NCI-H526 (cell line): ENCODE results near the gene ATF3.

Experiments used
- DNase-seq, 2 experiments: peaks; one replicate each; lab custom pipeline; 2025; lab: John Stamatoyannopoulos, UW

Gene ATF3, protein sequence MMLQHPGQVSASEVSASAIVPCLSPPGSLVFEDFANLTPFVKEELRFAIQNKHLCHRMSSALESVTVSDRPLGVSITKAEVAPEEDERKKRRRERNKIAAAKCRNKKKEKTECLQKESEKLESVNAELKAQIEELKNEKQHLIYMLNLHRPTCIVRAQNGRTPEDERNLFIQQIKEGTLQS

DNA sequence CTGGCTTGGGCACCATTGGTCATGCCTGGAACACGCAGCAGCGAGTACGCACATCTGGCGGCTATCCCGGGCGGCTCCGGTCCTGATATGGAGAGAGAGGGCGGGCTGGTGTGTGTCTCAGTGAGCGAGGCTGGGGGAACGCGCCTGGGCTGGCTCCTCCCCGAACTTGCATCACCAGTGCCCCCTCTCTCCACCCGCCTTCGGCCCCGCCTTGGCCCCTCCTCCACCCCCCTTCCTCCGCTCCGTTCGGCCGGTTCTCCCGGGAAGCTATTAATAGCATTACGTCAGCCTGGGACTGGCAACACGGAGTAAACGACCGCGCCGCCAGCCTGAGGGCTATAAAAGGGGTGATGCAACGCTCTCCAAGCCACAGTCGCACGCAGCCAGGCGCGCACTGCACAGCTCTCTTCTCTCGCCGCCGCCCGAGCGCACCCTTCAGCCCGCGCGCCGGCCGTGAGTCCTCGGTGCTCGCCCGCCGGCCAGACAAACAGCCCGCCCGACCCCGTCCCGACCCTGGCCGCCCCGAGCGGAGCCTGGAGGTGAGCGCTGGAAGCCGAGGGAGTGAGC is at the start of gene ATF3:
TSS of gene ATF3 (plus strand) at position 370 of the 567 bp plus-strand sequence. CDS start 6,261 bp downstream, outside the sequence.
- peak; percentile 77 to 93 for DNase-seq

DNA sequence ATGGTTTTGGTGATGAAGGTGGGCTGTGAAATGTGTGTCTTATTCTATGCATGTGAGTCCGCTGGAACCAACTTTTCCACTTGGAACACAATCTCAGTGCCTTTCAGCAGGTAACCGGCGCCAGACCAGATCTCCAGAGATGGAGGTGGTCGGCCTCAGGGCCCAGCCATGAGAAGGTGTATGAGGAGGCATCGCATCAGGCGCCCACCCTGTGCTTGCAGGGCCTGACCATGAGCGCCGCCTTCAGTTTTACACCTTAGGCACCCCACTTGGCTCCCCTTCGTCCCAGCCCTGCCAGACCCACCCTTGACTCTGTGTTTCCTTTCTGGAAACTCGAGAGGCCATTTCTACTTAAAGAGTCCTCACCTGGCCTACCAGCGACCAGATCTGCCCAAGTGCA is 48.6 kb upstream of the ATF3 start:
- no peak for DNase-seq

DNA sequence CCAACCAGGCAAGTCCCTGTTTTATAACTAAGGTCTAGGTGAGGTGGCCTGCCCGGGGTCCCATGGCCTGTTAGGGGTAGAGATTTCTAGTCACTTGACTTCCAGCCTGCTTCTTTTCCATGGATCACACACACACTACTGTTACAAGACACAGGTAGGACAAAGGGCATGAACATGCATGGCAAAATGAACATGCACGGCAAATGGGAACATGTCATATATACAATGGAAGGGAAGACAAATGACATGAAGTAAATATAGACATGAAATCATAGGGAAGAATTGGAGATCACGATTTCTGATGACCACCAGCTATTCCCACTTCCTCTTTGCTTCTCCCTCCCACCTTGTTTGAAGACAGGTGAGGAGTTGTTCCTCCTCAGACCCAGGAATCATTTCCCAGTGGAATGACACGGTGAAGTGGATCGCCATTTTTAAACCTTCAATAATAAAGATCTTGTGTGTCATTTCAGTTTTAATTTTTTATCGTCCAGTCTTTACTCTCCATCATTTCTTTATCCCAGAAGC is 47.6 kb upstream of the ATF3 start:
- no peak for DNase-seq

DNA sequence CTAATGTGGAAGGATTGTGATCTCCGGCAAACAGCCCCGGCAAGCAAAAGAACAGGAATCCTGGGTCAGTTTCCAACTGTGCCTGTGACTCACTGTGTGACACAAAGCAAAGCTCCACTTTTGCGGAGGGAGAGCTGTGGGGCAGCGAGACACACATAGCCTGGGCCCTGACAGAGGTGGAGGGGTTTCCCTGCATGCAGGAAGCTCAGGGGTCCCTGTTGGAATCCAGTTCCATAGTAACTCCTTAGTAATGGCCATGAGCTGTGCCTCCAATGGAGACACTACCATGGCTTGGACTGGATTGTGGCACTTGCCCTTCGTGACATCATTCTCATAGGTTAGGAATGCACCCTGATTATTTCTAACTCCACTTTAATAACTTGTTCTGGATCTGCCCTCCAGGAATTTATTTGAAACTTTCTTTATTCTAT is 47.0 kb upstream of the ATF3 start:
- DNase-seq = no peak

DNA sequence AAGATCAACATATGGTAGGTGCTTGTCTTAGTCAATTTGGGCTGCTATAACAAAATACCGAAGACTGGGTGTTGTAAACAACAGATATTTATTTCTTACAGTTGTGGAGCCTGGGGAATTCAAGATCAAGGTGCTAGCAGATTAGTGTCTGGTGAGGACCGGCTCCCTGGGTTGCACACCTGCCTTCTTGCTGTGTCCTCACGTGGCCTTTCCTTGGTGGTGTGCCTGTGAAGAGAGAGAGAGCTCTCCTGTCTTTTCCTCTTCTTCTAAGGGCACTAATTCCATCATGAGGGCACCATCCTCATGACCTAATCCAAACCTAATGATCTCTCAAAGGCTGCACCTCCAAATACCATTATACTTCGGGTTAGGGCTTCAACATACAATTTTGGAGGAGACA is 45.8 kb upstream of the ATF3 start:
- DNase-seq = no peak

DNA sequence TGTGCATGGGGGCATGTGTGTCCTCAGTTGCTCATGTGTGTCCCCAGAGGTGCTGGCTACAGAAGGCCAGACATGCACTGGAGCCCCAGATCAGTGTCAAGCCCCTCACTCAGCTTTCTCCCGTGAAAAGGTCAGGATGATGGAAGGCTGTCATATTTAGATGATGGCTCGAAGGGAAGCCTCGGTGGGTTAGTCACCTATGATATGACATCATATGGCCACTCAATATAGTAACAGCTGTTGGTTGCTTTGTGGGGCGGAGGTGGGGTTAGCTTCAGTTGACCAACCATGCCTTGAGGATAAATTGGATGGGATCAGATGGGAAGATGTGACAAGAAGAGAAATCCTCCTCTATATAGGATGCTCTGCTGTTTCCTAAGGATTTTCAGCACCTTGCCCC is 43.5 kb upstream of the ATF3 start:
- no peak for DNase-seq

DNA sequence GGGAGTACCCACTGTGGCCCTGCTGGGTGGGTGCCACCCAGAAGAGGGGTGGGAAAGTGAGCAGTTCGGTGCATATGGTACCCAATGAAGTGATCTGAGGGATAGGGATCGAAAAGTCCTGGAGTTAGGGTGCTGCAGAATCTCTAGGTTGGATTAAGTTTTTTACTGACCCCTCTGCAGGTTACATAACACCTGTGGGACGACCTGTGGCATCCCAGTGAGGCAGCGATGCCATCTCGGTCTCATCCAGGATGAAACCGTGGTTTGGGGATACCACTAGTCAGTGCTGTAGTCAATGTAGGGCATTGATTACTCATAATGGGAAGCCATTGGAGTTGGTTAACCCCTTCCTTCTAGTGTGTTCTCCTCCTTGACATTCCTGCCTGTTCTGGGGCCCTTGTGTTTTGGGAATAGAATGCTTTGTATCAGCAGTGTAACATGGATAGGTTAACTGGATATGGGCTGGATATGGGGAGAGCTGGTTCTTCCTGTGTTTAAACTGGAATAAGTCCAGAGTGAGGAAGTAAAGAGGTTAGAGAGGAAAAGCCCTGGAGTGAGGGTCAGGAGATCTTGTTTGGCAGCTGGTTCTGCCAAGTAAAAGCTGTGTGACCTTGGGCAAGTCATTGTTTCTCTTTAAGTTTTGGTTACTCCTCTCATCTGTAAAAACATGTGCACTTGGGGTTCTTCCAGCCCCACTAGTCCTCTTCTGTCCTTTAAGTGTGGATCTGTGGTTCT is 42.8 kb upstream of the ATF3 start:
- DNase-seq = no peak

DNA sequence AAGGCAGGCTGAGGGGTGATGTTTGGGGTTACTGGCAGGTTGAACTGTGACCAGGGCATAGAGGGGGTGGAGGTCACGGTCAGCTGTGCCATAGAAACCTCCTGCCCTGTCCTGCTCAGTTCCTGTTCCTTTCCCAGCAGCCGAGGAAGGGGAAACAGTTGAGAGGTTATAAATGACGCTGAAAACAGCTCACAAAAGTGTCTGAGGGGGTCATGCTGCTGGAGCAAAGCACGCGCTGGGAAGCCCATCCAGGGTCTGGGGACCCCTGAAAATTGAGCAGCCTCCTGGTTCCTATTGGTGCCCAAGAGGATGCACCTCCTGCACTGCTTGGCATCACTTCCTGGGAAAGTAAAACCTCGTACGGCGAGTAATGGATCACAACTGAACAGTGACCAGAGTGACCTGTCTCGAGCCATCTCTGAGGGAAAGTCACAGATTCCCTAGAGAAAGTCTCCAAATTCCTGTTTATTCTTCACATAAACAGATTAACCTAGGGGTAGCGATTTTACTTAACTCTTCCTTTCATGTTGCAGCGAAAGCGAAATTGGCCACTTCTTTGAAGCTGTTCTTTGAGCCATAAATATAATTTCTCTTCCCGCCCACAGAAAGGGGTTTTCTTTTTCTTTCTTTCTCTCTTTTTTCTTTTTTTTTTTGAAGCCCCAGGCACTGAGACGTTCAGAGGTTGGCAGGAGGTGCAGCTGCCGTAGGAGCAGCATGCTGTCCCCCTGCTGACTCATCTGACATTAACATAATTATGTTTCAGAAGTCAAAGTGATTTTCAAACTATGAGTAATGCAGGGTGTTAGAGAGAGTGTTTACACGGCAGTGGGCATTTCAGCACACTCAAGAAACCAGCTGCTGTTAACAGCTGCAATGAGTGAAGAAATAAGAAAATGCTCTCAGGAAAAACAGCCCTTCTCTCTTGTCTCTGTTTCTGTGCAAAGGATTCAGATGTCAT is 41.8 kb upstream of the ATF3 start:
- no peak for DNase-seq

DNA sequence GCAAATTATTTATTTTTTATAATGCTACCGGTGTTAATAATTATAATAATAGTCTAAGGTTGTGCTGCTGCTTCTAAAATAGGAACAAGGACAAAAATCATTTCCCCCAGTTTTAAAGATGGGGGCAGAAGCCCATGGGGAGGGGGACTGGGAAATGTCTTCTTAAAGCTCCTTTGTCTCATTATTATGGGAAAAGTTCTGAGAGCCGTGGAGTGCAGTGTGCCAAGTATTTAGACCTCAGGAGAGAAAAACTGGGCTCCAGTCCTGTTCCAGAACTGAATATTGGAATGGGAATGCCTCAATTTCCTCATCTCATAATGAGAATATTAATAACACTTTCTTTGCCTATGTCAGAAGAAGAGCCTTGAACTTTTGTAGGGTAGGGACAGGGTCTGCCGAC is 40.9 kb upstream of the ATF3 start:
- no peak for DNase-seq

DNA sequence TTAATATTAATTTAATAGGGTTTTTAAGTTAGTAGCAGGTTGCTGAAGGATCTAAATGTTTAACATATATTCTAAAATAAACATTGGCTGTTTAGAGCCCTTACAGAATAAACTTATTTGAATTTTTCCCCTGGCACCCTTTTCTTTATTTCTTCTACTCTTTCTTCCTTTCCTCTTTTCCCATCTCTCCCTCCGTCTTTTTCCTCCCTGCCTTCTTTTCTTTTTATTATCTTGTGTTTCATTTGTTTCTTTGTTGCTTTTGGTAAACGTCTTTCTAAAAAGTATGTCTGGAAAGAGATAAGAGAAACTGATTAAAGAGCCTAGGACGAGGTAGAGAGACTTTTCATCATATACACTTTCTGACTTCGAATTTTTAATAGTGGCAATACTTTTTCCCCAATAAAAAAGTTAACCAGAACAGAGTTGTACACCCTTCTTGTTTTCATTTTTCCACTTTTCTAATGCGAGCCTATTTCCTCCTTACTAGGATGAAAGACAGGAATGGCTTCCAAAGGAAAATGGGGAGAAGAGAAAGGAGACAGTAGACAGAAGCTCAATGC is 39.5 kb upstream of the ATF3 start:
- DNase-seq = no peak

DNA sequence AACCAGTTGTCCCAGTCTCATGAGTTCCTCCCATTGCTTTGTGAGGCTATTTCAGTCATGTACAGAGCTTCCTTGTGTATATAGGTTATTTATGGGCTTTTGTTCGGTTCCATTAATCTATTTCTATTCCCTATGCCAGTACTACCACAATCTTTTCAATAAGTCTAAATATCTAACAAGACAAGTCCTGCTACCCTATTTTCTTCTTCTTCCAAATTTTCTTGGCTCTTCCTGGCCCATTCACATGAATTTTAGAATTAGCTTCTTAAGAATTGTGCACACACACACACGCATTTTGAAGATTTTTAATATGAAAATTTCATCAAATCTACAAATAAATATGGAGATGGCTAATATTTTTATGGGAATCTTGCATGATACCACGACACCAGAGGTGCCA is 33.8 kb upstream of the ATF3 start:
- no peak for DNase-seq

DNA sequence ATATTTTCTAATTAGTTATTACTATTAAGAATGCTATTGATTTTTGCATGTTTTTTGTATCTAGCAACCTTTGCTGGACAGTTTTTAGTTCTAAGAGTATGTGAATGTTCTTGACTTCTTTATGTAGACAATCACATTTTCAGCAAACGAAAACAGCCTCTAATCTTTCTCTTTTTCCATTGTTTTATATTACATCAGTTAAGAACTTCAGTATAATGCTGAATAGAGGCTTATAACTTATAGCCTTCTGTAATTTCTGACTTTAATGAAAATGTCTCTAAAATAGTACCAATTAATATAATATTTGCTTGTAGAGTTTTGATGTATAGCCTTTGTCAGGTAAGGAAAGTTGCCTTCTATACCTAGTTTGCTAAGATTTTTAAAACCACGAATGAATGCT is 33.2 kb upstream of the ATF3 start:
- no peak for DNase-seq

DNA sequence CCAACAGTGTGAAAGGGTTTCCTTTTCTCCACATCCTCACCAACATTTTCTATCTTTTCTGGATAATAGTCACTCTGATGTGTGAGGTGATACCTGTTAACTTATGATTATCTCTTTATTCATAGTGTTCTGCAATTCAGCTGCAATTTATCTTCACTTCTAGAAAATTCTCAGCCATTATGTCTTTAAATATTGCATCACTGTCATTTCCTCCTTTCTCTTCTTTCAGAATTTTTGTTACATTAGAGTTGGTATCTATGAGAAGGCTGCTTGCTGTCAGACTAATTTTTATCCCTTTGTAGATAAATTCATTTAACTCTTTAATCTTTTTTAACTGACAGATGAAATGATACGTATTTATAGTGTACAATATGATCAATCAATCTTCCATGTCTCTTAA is 30.5 kb upstream of the ATF3 start:
- no peak for DNase-seq

DNA sequence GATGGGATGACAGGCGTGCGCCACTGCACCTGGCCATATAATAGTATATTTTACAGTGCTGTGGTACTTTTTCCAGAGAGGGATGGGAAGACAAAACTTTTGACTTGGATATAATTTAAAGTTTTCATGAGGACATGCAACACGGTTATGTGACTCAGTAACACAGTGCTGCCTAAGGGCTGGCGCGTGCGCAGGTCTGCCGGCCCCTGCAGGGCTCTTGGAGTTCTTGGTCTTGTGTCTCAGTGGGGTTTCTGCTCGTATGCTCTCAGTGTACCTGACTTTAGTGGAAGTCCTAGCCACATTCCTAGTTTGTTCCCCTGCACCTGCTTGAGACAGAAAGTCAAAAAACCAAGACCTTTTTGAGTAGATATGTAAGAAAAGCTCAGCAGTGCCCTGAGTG is 27.5 kb upstream of the ATF3 start:
- no peak for DNase-seq

DNA sequence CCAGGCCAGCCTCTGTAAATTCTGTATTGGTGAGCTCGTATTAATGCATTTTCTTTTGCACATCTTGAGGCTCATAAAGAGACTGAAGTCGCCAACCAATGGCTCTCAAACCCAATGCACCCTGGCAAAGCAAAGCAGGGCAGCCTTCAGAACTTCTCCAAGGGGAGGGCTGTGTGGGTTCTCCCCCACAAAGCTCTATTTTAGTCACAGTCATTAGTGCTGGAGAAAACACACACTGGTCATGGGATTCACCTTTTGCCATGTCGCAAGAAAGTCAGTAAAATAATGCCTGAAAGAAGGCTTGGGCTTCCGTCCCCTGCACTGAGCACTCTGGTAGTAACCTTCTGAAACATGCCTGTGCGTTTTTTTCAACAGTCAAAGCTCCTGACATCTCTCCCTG is 26.3 kb upstream of the ATF3 start:
- no peak for DNase-seq

DNA sequence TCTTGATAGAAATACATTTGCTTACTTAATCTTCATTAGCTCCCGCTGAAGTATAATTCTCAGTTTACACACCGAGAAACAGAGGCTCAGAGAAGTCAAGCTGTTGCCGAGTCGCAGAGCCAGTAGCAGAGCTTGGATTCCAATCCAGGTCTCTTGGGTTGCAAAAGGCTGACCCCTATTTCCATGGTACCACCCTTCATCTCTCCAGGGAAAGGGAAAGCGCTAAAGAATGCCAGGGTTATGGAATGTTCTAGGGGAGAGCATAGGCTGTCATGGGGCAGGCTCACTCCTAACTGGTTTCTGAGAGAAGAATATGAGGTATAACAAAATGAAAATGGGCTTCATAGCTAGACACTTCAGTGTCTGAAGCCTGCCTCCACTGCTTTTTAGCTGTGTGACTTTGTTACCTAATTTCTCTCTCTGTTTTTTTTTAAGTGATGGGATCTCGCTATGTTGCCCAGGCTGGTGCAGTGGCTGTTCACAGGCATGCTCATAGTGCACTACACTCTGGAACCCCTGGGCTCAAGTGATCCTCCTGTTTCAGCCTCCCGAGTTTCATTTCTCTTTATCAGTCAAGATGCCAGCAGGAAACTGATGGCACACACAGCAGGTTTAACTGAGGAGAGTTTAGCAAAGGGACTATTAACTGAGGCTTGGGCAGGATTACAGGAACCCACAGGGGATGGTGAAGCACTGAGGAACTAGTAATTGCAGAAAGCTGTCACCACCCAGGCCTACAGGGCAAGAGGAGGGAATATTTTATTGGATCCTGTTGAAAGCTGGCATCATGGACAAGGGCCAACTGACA is 25.5 kb upstream of the ATF3 start:
- no peak for DNase-seq

DNA sequence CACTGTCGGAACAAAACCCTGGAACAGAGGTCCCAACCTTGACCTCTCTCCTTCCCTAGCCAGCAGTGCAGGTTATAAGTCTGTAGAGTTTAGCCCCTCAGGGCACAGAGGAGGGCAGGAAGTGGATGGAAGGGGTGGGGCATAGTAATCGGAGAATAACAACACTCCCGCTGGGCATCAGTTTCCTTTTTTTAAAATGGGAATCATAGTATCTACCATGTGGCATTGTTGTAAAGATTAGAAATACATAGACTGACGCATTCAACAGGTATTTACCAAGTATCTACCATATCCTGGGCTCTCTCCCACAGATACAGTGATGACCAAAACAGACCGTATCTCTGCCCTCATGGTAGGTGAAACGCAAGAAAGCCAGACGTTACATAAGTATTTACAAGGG is 24.9 kb upstream of the ATF3 start:
- DNase-seq = no peak

DNA sequence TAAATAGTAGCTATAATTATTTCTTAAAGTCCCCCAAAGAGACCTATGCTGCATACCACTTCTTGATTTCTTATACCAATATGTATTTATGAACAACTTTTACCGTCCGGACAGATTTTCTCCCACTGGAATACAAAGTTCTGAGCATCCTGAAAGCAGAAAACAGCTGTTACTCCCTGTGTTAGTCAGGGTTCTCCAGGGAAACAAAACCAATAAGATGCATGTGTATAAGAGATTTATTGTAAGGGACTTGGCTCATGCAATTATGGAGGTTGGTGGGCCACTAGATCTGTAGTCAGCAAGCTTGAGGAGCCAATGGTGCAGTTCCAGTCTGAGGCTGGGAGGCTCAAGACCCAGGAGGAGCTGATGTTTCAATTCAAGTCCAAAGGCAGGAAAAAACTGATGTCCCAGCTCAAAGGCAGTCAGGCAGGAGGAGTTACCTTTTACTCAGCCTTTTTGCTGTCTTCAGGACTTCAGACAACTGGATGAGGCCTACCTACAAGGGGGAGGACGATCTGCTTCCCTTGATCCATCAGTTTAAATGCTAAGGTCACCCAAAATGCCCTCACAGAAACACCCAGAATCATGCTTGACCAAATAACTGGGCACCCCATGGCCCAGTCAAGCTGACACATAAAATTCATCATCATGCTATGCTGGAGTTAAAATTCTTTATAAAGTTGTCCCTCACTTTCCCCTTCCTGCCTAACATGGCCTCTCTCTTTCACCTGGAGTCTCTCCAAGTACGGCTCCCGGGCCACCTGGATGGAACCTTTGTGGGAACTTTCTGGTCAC is 24.3 kb upstream of the ATF3 start:
- no peak for DNase-seq

DNA sequence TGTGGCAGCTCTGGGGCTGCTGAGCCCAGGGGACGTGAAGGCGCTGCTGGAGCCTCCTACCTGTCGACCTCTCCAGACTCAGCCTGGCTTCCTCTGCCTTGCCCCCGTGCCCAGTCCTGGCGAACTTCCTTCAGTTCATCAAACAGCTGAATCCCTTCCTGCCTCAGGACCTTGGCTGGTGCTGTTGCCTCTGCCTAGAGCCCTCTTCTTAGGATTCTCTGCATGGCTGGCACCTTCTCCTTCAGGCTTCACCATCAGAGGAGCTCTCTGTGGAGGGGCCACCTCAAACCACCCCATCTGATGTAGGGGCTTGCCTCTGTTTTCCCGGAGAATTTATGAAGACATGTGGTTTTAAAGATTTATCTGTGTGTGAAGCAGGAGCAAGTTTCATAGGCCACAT is 23.4 kb upstream of the ATF3 start:
- DNase-seq = no peak
